Activated CD8-positive, alpha-beta T cell treated with anti-CD3 and anti-CD28 coated beads for 36 hours (primary cell): ENCODE data around the gene ATP1A4. TPM values are rescaled to one million over a fixed set of nuclear protein-coding genes. Genes with fewer than 3 reads are reported as not detected.

Experiments used
- ATAC-seq: fragments of 200-7000 bp; cut with Tn5 transposase; one replicate; pipeline ENCODE4 v1.10.0; 2021; ENCODE audit warnings: mild to moderate bottlenecking, moderate library complexity
- CTCF ChIA-PET: fragments of 350-600 bp; sonication (Branson Sonifier 250); formaldehyde crosslinking; loops from one replicate; lab custom pipeline; 2021; ENCODE audit warnings: antibody characterized with exemption; lab: Charles Lee
- POLR2A ChIA-PET: fragments of 350-600 bp; sonication (Branson Sonifier 250); formaldehyde crosslinking; loops from one replicate; lab custom pipeline; 2021; ENCODE audit warnings: antibody characterized with exemption; lab: Charles Lee
- DNase-seq: peaks from one replicate; pipeline ENCODE4 v3.0.0-alpha.2; 2020
- H3K27ac Mint-ChIP-seq: one replicate; pipeline ENCODE4 v1.8.0; 2021; ENCODE audit warnings: mild to moderate bottlenecking, mixed read lengths
- H3K27me3 Mint-ChIP-seq: one replicate; pipeline ENCODE4 v1.8.0; 2021; ENCODE audit warnings: mixed read lengths
- H3K36me3 Mint-ChIP-seq: one replicate; pipeline ENCODE4 v1.8.0; 2021; ENCODE audit warnings: low read depth, mixed read lengths
- H3K4me1 Mint-ChIP-seq: one replicate; pipeline ENCODE4 v1.8.0; 2021; ENCODE audit warnings: low read depth, mixed read lengths
- H3K4me3 Mint-ChIP-seq: one replicate; pipeline ENCODE4 v1.8.0; 2021; ENCODE audit warnings: mild to moderate bottlenecking, moderate library complexity, mixed read lengths
- H3K9me3 Mint-ChIP-seq: one replicate; pipeline ENCODE4 v1.8.0; 2021; ENCODE audit warnings: mixed read lengths
- intact Hi-C: fragments of 100-400 bp; cut with micrococcal nuclease; formaldehyde crosslinking; loops from one replicate; pipeline ENCODE4 v1.10.0; 2022
- total RNA-seq, 2 experiments: library from RNA; stranded (reverse); gene quantifications; one replicate each; pipeline ENCODE4 v1.2.3, GENCODE V29; 2021
- TF ChIP-seq, protein P1 (sequence below): fragments of 200-600 bp; IDR thresholded peaks from one replicate; pipeline ENCODE4 v1.8.0; 2022; ENCODE audit warnings: antibody characterized with exemption, mild to moderate bottlenecking

The ATP1A4 gene
- total RNA-seq, 2 experiments from 2014 or later, result not detected

DNA sequence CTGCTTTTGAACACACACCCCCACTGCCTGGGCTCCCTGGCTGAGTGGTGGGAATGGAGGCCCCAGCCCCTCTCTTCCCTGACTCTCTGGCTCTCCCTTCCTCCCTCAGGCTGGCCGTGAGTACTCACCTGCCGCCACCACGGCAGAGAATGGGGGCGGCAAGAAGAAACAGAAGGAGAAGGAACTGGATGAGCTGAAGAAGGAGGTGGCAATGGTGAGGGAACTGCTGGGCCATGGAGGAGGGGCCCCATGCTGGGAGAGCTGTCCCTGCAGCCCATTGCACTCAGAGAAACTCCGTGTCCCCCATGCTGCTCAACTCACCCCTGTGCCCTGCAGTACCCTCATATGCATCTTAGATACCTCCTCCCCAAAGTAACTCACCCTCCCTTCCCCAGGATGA is 30.6 kb upstream of the ATP1A4 start:
- TF ChIP-seq, protein P1, sequence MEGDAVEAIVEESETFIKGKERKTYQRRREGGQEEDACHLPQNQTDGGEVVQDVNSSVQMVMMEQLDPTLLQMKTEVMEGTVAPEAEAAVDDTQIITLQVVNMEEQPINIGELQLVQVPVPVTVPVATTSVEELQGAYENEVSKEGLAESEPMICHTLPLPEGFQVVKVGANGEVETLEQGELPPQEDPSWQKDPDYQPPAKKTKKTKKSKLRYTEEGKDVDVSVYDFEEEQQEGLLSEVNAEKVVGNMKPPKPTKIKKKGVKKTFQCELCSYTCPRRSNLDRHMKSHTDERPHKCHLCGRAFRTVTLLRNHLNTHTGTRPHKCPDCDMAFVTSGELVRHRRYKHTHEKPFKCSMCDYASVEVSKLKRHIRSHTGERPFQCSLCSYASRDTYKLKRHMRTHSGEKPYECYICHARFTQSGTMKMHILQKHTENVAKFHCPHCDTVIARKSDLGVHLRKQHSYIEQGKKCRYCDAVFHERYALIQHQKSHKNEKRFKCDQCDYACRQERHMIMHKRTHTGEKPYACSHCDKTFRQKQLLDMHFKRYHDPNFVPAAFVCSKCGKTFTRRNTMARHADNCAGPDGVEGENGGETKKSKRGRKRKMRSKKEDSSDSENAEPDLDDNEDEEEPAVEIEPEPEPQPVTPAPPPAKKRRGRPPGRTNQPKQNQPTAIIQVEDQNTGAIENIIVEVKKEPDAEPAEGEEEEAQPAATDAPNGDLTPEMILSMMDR, result no peak
- H3K9me3 Mint-ChIP-seq, result no peaks in the 10 kb centered on the region
- CTCF ChIA-PET, result interaction anchor here (1.3 kb wide), 1 partner anchor 10 kb away, joined by 4 read pairs; no protein-coding TSS in a partner anchor
- intact Hi-C loops, result no loop called here
- ATAC-seq, result no peak
- no peaks in the 10 kb centered on the region for H3K4me1 Mint-ChIP-seq
- peaks cover 7% of the 10 kb centered on the region for H3K27me3 Mint-ChIP-seq
- no peak overlapping the region for H3K4me3 Mint-ChIP-seq
- H3K27ac Mint-ChIP-seq, result no peak overlapping the region
- no peak for DNase-seq
- POLR2A ChIA-PET, result no interaction called here
- H3K36me3 Mint-ChIP-seq, result no peaks in the 10 kb centered on the region

DNA sequence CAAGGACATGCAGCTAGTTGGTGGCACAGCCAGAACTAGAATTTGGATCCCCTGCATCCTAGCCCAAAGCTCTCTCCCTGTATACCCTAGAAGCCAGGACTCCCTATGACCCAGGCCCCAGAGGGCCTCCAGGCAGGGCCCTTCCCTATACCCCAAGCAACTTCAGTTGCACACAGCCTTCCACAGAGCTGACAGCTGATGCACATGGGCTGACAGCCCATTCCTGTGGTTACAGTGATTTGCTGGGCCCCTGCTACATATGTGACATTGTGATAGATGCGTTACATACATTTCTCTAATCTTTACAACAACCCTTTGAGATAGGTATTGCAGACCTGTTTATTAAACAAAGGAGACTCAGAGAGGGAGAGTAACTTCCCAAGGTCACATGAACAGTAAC is 30.0 kb upstream of the ATP1A4 start:
- Mint-ChIP-seq H3K36me3 (no peaks in the 10 kb centered on the region), H3K9me3 (no peaks in the 10 kb centered on the region), H3K4me3 (no peak overlapping the region), H3K4me1 (no peaks in the 10 kb centered on the region), H3K27ac (no peak overlapping the region), H3K27me3 (peaks cover 4% of the 10 kb centered on the region)
- ChIA-PET CTCF (interaction anchor here (1.3 kb wide), 1 partner anchor 11 kb away, joined by 4 read pairs; no protein-coding TSS in a partner anchor), POLR2A (no interaction called here)
- TF ChIP-seq, protein P1, result no peak
- DNase-seq (no peak), ATAC-seq (no peak)
- intact Hi-C loops, result no loop called here

DNA sequence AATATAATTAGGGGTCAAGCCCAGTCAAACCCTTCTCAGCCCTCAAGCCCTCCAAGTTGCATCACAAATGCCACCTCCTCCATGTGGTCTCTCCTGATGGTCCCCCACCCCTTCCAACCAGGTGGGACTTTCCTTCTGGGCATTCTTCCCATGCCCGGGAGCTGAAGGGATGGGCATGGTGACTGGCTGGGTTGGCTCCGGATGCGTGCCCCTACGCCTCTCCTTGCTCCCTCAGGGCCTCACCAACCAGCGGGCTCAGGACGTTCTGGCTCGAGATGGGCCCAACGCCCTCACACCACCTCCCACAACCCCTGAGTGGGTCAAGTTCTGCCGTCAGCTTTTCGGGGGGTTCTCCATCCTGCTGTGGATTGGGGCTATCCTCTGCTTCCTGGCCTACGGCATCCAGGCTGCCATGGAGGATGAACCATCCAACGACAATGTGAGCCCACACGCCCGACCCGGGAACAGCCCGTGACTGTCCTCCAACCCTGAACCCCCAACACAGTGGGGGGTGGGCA is 28.4 kb upstream of the ATP1A4 start:
- ChIA-PET CTCF (interaction anchor here (1.3 kb wide), 1 partner anchor 22 kb away, joined by 4 read pairs; no protein-coding TSS in a partner anchor), POLR2A (no interaction called here)
- H3K4me1 Mint-ChIP-seq, result no peaks in the 10 kb centered on the region
- H3K36me3 Mint-ChIP-seq, result no peaks in the 10 kb centered on the region
- no peaks in the 10 kb centered on the region for H3K9me3 Mint-ChIP-seq
- intact Hi-C loops, result no loop called here
- DNase-seq, result no peak
- TF ChIP-seq, protein P1, result no peak
- no peak overlapping the region for H3K27ac Mint-ChIP-seq
- ATAC-seq, result no peak
- H3K27me3 Mint-ChIP-seq, result no peaks in the 10 kb centered on the region
- H3K4me3 Mint-ChIP-seq, result no peak overlapping the region

DNA sequence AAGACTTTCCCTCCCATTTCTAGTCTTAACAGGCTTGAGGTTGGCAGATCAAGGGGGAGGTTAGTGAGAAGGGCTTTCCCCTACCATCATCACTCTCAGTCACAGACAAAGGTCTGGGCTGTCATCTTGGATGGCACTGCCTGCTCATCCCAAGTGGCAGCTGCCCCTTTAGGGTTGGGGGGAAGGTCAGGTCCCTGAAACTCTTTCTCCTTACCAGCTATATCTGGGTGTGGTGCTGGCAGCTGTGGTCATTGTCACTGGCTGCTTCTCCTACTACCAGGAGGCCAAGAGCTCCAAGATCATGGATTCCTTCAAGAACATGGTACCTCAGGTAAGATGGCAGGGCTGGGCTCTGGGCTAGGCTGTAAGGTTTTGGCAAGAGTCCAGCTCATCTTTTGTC is 27.7 kb upstream of the ATP1A4 start:
- ChIA-PET POLR2A (no interaction called here), CTCF (interaction anchor here (0.9 kb wide), 1 partner anchor 14 kb away, joined by 3 read pairs; no protein-coding TSS in a partner anchor)
- Mint-ChIP-seq H3K36me3 (no peaks in the 10 kb centered on the region), H3K27ac (no peak overlapping the region), H3K9me3 (no peaks in the 10 kb centered on the region), H3K4me3 (no peak overlapping the region), H3K4me1 (no peaks in the 10 kb centered on the region), H3K27me3 (no peaks in the 10 kb centered on the region)
- intact Hi-C loops, result no loop called here
- ATAC-seq, result no peak
- TF ChIP-seq, protein P1, result no peak
- no peak for DNase-seq

DNA sequence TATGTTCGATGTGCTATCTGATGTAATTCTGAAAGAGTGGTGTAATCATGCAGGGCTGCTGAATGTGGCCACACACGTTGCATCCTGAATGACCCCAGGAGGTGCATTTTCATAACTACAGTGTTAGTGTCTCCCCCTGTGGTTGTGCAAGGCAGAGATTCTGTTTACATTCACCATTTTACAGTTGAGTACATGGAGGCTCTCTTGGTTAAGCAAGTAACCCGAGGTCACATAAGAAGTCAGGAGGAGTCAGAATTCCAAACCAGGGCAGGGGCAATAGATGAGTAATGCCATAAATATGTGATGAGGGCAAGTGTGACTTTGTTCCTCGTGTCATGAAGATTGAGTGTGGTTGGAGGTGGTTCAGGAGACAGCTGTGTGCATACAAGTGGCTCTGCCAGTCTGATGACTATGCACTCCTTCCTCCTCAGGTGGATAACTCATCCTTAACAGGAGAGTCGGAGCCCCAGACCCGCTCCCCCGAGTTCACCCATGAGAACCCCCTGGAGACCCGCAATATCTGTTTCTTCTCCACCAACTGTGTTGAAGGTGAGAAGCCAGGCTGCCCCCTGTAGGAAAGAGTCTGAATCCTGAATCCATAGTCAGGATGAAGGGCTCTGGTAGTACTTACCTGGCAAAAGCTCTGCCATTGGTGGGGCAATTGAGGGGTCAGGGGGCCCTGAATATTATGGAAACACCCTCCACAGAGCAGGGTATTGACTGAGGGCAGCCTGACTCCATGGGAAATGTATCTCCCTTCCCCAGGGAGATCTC is 26.5 kb upstream of the ATP1A4 start:
- no peak overlapping the region for H3K4me3 Mint-ChIP-seq
- DNase-seq (no peak), ATAC-seq (no peak)
- TF ChIP-seq, protein P1, result no peak
- H3K36me3 Mint-ChIP-seq, result no peaks in the 10 kb centered on the region
- no peaks in the 10 kb centered on the region for H3K9me3 Mint-ChIP-seq
- ChIA-PET POLR2A (no interaction called here), CTCF (interaction anchor here (1.7 kb wide), 1 partner anchor 39 kb away, joined by 5 read pairs; no protein-coding TSS in a partner anchor)
- no peaks in the 10 kb centered on the region for H3K4me1 Mint-ChIP-seq
- intact Hi-C loops, result no loop called here
- H3K27me3 Mint-ChIP-seq, result no peaks in the 10 kb centered on the region
- no peak overlapping the region for H3K27ac Mint-ChIP-seq
